DND-41 (cell line): Measurements from ENCODE around the gene MMS22L.

Experiments
- ATAC-seq: fragments of 200-7000 bp; cut with Tn5 transposase; 3 replicates; pipeline ENCODE4 v1.9.1; 2021; ENCODE audit warnings: low read depth; ENCODE audit not compliant: insufficient read depth
- DNase-seq: peaks from one replicate; pipeline ENCODE4 v3.0.0-alpha.2; 2020
- H2AFZ ChIP-seq: 2 replicates; pipeline ENCODE4 v1.6.0; 2012; ENCODE audit warnings: low read depth, low read length
- H3K27ac ChIP-seq: 2 replicates; pipeline ENCODE4 v1.5.1; 2012; ENCODE audit warnings: low read length, inconsistent platforms
- H3K27me3 ChIP-seq: fragments of 200-600 bp; sonication (generic); 2 replicates; pipeline ENCODE4 v1.6.0; 2012; ENCODE audit warnings: low read length, mild to moderate bottlenecking, inconsistent platforms; ENCODE audit not compliant: insufficient read depth, poor library complexity
- H3K36me3 ChIP-seq: 2 replicates; pipeline ENCODE4 v1.5.1; 2012; ENCODE audit warnings: low read length, inconsistent platforms; ENCODE audit not compliant: insufficient read depth
- H3K4me1 ChIP-seq: 2 replicates; pipeline ENCODE4 v1.5.1; 2012; ENCODE audit warnings: mild to moderate bottlenecking, low read length; ENCODE audit not compliant: insufficient read depth
- H3K4me2 ChIP-seq: 2 replicates; pipeline ENCODE4 v1.6.0; 2012; ENCODE audit warnings: mild to moderate bottlenecking, moderate library complexity, low read length, inconsistent platforms; ENCODE audit not compliant: insufficient read depth
- H3K4me3 ChIP-seq, 2 experiments: fragments of 200-600 bp in 1 of 2; shearing (Covaris generic) in 1 of 2; 2 replicates each; pipeline ENCODE4 v1.5.1; 2012 to 2016; ENCODE audit warnings: inconsistent platforms in 2 of 2, low read length in 2 of 2, mild to moderate bottlenecking in 2 of 2, low read depth in 1 of 2, moderate library complexity in 1 of 2
- H3K79me2 ChIP-seq: 2 replicates; pipeline ENCODE4 v1.6.0; 2012; ENCODE audit warnings: low read length, inconsistent platforms; ENCODE audit not compliant: insufficient read depth
- H3K9ac ChIP-seq: 2 replicates; pipeline ENCODE4 v1.6.0; 2012; ENCODE audit warnings: low read depth, mild to moderate bottlenecking, inconsistent platforms, low read length, moderate library complexity
- H3K9me3 ChIP-seq: 2 replicates; pipeline ENCODE4 v1.5.1; 2012; ENCODE audit warnings: low read length, moderate library complexity, mild to moderate bottlenecking, inconsistent platforms; ENCODE audit not compliant: insufficient read depth, severe bottlenecking
- H4K20me1 ChIP-seq: 2 replicates; pipeline ENCODE4 v1.6.0; 2012; ENCODE audit warnings: low read length; ENCODE audit not compliant: insufficient read depth
- CTCF ChIP-seq: IDR thresholded peaks from 2 replicates; pipeline ENCODE4 v1.5.1; 2012; ENCODE audit warnings: borderline replicate concordance, low read length, moderate library complexity, mild to moderate bottlenecking; ENCODE audit not compliant: poor library complexity, severe bottlenecking; ENCODE audit errors: extremely low read depth
- EZH2 ChIP-seq: IDR thresholded peaks from 3 replicates; pipeline ENCODE4 v1.6.1; 2012; ENCODE audit warnings: borderline replicate concordance, low read depth, mild to moderate bottlenecking, moderate library complexity, low read length, inconsistent platforms; ENCODE audit not compliant: severe bottlenecking

The MMS22L gene

GRCh38 chr6:97316978-97317377, 34.0 kb upstream of the MMS22L start:
- Histone ChIP-seq H3K27ac (no peak overlapping the region), H3K4me3 (no peak overlapping the region), H3K79me2 (no peaks in the 10 kb centered on the region), H3K9me3 (no peaks in the 10 kb centered on the region), H2AFZ (no peak overlapping the region), H3K4me2 (no peak overlapping the region), H4K20me1 (no peaks in the 10 kb centered on the region), H3K4me1 (no peaks in the 10 kb centered on the region), H3K27me3 (no peaks in the 10 kb centered on the region), H3K36me3 (no peaks in the 10 kb centered on the region), H3K9ac (no peak overlapping the region)
- TF ChIP-seq CTCF (no peak), EZH2 (no peak)
- DNase-seq = no peak
- no peak for ATAC-seq

GRCh38 chr6:97312241-97312640, 29.2 kb upstream of the MMS22L start:
- Histone ChIP-seq H3K4me1 (no peaks in the 10 kb centered on the region), H3K4me2 (no peak overlapping the region), H3K27ac (no peak overlapping the region), H3K4me3 (no peak overlapping the region), H3K79me2 (no peaks in the 10 kb centered on the region), H3K27me3 (no peaks in the 10 kb centered on the region), H2AFZ (no peak overlapping the region), H3K9ac (no peak overlapping the region), H4K20me1 (no peaks in the 10 kb centered on the region), H3K9me3 (no peaks in the 10 kb centered on the region), H3K36me3 (no peaks in the 10 kb centered on the region)
- TF ChIP-seq CTCF (no peak), EZH2 (no peak)
- ATAC-seq (no peak), DNase-seq (no peak)

GRCh38 chr6:97306544-97307320, 23.7 kb upstream of the MMS22L start:
- no peaks in the 10 kb centered on the region for H3K36me3 ChIP-seq
- H2AFZ ChIP-seq = no peak overlapping the region
- no peak overlapping the region for H3K4me2 ChIP-seq
- no peak for TF ChIP-seq EZH2
- no peak for TF ChIP-seq CTCF
- no peak overlapping the region for H3K9ac ChIP-seq
- no peaks in the 10 kb centered on the region for H4K20me1 ChIP-seq
- H3K4me3 ChIP-seq = no peak overlapping the region
- DNase-seq (no peak), ATAC-seq (no peak)
- no peaks in the 10 kb centered on the region for H3K9me3 ChIP-seq
- H3K27ac ChIP-seq = no peak overlapping the region
- H3K27me3 ChIP-seq = no peaks in the 10 kb centered on the region
- H3K4me1 ChIP-seq = no peaks in the 10 kb centered on the region
- H3K79me2 ChIP-seq = no peaks in the 10 kb centered on the region
